Amniotic epithelial cell (primary cell): ENCODE measurements around the gene UTP25.
A peak's percentile ranks its signal among the peaks of the same experiment; 100 is the strongest.

ENCODE experiments used
- DNase-seq: peaks from one replicate; pipeline ENCODE4 v3.0.0-alpha.2; 2010; ENCODE audit warnings: low read depth

Gene UTP25

DNA sequence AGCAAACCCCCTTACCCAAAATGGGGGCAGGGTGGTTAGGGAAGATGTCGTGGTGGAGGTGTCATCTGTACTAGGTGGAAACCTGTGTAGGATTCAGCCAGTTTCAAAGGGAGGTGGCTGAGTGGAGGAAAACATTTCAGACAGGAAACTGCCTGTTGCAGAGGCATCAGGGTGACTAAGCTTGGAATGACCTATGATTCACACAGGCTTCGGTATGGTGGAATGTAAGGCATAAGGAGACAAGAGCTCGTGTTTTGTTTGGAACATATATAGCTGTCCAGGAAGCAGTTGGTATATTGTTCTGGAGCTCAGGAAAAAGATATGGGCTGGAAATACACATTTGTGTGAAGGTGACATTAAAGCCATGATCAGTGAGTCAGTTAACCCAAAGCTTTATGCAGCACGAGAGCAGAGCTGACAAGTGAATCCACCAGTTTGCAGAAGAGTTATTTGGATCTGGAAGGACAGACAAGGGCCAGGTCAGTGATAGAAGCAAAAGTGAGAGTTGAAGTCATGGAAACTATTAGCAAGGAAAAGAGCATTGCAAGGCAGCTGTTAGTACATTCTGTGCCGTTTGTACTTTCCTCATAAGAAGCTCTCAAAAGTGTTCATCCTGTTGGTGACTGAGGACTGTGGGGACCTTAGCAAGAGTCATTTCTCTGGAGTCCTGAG lies 12.2 kb downstream of the UTP25 start:
- DNase-seq, result peak; percentile 94

- peak; percentile 31 for DNase-seq
These were observed 12.8 kb downstream of the UTP25 start for GRCh38 chr1:209840611-209841010.

DNA sequence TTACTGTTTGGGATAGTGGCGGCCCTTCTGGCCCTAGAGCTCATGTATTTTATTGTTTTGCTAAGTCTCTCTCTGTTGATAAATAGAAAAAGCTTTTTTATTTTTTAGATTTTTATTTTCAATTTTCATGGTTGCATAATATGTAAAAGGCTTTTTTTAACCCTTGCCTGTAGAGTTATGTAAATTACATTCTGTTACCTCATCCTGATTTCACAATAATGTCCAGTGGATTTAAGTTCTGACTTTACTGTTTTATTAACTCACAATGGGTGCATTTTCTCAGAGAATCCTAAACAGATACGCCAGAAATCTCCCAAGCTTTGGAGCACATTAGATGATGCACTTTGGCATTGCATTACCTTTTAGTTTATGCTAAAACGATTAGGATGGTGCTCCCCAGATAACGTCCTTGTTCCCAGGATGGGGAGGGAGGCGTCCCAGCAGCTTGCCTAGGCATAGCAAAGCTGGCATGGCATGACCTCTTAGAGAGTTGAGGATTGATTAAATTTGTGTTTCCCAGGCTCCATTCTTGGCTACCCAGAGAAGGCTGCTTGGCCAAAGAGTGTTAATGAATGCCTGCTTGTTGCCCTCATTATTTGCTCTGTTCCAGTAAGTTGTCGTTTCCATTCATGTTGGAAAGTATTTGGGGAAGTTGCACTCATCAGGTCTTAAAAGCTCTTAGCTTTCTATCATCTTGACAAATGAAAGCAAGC lies 17.1 kb downstream of the UTP25 start:
- DNase-seq, result peak; percentile 47

DNA sequence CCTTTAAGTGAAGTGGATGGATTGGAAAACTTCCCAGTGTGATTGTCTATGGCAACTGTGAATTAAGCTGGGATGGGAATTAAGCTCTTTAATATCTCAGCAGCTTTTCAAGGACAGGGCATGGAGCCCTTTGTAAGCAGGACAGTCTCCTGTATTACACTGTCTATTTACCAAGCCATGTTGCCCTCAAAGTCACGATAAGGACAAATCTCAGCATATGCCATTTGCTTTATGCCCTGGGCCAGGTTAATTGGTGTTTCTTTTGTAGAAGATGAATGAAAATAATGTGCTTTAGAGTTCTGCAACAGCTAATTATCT lies 17.6 kb downstream of the UTP25 start:
- DNase-seq, result no peak

- DNase-seq, result no peak
These were observed 21.6 kb downstream of the UTP25 start for GRCh38 chr1:209849388-209849787.

DNA sequence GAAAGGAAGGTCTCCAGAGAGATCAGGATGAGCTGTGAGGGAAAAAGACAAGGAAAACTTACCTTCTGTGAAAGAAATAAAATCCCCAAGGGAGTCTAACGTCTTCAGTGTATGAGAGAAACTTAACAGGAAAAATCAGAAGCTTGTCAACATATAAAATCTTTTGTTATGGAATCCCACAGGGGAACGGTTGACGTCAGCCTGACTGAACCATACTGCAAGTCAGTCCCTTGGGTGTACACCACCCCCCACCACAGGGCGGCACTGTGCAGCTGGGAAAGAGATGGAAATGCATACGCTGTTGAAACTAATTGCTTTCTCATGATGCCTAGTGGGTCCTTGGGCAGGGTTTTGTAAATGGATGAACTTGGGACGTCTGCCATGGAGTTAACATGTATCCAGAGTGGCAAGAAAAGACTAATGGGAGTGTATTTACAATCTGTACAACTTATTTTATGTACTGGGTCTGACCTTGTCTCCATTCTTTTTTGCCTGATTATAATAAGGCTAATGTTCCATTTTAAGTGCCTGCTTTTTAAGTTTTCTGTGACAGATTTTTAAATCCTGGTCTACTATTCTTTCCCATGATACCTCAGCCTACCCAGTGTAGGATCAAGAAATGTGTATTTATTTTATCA lies 22.7 kb downstream of the UTP25 start:
- peak; percentile 75 for DNase-seq

DNA sequence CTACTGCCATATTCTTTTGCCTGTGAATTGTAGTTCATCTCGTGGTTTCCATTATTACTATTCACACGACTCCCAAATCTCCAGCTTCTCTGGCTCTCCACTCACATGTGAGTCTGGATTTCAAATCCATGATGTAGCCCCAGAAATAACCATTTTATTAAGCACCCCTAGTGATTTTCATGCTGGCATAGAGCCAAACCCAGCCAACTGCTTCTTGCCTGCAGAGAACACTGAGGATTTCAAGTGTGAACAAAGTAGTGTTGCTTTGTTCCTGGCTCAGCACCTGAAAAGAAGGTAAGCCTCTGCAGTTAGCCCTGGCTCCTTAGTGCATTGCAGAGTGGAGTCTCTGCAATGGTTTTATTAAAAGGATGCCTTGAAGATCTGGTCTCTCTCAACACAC lies 25.9 kb downstream of the UTP25 start:
- DNase-seq, result no peak

DNA sequence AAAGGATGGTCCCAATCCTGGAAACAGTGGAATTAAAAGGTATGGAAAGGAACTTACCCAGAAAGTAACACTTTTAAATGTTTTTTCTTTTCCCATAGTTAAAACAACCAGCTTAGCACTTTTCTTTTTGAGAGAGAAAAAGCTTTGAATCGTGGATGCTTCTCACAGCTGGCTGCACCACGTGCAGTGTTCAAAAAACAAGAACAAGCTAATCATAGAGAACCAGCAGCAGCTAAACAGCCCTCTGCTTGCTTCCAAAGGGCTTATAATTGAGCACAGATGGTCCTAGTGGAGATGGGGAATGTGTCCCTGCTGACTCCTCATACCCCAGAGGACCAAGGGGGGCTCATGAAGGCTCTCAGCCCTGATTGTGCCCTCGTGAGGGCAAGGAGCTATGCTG lies 26.4 kb downstream of the UTP25 start:
- DNase-seq, result no peak

DNA sequence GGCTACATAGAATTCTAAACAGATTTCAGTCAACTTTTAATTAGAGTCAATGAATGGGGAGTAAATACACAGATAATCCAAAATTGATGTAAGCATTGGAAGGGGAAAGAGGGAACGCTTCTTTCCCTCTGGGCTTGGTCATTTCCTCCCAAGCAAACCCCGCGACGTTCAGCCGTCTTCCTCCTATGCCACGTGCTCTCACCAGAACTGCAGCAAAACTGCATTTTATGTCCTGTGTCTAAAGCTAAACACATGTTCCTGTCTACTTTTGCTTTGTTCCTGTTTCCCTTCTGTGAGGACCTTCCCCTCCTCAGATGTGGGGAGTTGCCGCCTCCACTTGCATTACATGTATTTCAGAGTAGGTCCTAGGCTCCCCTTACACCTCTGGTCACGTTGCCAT lies 27.2 kb downstream of the UTP25 start:
- DNase-seq, result no peak

DNA sequence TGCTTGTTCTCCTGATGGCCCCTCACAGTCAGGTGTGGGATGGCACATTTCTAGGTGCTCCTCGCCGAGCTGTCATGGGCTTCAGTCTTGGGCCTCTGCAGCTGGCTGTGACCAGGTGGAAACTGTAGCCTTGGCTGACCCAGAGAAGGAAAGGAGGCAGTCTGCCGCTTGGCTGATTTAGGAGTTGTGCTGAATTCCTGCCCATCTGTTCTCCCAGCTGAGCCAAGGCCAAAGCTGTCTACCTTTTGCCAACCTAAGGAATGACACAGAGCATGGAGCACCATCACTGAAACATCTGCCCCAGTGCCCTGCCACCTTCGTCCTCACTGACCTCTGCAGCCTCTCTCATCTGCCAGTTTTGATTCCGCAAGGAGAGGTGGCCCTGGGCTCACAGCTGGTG lies 27.9 kb downstream of the UTP25 start:
- no peak for DNase-seq

DNA sequence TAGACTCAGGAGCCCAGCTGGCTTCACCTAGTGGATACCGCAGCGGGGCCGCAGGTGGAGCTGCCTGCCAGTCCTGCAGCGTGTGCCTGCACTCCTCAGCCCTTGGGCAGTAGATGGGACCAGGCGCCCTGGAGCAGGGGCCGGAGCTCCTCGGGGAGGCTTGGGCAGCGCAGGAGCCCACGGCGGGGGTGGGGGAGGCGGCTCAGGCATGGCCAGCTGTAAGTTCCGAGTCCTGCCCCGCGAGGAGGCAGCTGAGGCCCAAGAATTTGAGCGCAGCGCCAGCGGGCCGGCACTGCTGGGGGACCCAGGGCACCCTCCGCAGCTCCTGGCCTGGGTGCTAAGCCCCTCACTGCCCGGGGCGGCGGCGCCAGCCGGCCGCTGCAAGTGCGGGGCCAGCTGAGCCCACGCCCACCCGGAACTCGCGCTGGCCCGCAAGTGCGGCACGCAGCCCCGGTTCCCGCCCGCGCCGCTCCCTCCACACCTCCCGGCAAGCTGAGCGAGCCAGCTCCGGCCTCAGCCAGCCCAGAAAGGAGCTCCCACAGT lies 30.9 kb downstream of the UTP25 start:
- DNase-seq, result no peak

DNA sequence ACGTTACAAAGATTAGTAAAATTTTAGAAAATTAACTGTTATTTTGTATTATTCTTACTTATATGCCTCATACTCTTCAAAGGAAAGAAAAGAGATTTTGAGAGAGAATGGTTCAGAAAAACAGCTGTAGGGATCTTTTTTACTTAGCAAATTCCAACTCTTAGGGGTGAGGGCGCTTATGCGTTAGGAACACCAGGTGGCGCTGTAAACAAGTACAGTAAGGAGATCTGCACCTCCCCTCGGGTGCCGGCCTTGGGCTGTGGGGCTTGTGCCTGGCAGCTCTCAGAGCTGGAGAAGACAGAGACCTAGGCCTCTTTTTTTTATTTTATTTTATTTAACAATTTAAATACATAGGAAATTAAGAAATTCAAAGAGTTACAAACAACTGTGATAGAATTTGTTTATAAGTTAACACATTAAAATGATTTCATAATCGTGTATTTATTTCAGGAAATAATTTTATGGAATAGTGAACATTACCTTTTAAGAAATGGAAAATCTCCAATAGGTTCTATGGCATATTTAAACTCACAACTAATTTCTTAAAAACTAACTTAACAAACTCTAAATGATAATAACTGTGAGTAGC lies 32.6 kb downstream of the UTP25 start:
- peak; percentile 81 for DNase-seq

DNA sequence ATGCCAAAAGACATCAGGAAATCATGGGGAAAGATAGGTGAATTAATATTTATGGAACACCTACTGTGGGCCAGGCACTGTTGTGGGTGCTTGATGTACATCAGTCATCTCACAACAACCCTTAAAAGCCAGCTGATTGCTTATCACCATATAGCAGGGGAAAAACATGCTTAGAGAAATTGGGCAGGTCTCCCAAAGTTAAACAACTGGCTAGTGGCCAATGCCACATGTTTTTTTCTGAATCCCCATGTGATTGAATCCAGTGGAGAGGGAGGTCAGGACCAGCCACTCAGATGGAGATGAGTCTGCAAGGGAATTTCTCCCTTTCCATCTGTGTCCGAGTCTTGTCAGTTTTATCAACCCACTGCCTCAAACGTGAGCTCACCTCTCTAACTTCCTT lies 33.5 kb downstream of the UTP25 start:
- no peak for DNase-seq

DNA sequence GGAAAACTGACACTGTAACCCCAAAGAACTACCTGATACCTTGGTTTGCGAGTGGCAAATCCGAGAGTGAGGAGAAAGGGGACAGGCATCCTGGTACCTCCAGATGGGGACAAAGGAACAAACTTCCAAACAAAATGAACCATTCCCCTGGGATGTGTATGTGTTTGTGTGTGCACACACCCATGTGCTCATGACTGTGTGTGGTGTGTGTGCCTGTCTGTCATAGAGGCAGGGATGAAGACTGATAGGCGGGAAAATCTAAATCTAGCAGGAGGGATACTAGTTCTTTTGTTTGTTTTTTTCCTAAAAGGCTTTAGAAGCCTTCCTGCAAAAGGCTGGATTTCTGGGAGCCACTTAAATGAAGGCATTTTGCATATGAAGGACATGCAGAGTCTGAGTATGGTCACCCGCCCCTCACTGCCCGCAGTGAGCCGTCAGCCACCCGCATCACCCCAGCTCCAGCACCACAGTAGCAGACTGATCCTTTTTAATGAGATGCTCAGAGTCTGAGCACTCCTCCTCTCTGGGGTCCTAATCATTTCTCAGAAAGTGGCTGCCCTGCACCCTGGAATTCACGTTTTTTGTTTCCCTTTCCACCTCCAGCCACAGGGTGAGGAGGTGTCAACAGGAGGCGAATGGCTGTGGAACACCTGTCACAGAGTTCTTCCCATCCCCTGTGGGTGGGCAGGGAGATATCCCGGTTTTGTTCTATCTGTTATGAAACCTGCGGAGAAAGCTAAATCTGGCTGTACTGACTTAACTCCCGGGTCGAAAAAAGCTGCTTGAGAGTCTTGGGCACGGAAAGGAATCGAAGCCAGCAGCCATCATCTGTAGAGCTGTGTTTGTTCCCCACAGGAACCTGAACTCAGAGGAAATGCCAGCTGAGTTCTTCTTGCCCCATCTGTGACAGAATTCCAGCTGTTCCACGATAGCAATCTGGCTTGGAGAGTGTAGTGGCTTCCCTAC lies 34.9 kb downstream of the UTP25 start:
- DNase-seq, result no peak

DNA sequence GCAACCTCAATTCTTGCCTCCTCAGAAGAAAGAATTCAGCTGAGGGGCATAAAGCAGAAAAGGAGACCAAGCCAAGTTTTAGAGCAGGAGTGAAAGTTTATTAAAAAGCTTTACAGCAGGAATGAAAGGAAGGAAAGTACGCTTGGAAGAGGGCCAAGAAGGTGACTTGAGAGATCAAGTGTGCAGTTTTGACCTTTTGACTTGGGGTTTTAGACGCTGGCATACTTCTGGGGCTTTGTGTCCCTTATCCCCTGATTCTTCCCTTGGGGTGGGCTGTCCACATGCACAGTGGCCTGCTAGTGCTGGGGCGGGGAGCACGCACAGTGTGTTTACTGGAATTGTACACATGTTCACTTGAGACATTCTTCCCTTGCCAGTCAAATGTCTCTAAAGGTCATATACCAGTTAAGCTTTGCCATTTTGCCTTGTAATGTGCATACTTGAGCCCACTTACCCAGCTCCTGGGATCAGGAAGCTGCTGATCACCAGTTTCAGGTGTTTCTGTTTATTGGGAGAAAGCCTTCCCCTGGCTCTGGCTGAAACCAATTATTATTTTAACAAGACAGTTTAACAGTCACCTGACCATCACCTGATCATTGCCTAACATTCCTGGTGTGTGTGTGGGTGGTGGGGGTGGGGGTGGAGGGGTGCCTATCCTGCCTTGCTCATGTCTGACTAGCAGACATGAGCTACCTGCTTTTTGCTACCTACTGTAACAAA lies 36.2 kb downstream of the UTP25 start:
- DNase-seq, result no peak

DNA sequence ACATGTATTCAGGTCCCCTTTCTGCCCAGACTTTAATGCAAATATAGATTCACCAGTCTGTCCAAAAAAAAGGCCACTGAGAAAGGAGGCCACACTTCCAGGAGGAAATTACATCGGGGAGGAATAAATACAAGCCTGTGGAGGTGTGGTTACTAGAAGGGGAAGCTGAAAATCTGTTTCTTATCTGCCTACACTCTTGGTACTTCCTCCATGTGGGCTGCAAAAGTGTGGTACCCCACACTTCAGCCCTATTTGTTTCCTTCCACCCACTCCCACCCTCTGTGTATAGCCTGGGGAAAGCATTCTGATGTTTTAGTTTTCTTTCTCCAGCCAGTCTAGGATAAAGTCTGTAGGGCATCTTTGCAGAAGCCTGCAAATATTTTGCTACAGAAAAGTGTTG lies 38.4 kb downstream of the UTP25 start:
- no peak for DNase-seq

DNA sequence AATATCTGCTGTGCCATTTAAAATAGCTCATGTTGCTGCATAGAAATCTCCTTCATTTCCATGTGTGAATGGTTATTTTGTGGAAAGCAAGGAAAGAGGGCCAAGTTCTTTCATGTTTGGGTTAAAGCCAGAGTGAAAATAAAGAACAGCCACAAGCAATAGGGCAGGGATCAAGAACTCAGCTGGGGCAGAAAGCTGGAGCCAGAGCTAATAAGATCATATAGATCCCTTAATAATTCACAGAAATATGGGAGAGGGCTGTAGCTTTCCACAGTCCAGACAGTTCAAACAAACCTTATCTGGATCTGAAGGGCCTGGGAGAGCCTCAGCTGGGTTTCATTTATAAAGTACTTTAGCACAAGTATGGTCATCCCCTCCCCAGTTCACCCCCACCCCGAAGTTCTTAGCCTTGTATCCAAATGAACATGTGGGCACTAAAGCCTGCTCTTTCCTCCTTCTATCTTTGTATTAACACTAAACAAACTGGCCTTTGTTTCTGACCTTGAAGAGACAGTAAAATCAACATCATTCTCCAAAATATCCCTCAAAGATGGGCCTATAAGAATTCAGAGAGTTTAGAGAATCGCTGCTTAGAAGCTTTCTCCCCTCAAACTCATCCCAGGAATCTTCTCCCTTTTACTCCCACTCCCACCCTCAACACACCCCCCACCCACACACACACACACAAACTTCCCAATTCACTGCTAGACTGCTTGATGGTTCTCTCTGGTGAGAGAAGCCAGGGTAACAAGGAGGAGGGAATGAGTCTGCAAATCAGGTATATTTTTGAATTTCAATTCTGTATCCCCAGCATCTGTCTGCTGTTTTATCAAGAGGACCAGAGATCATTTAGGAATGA lies 41.7 kb downstream of the UTP25 start:
- DNase-seq, result no peak

GRCh38 chr1:209870151-209870831 lies 42.5 kb downstream of the UTP25 start:
- DNase-seq, result no peak

- DNase-seq, result no peak
These were observed 43.2 kb downstream of the UTP25 start for GRCh38 chr1:209871006-209871405.

- no peak for DNase-seq
These were observed 43.7 kb downstream of the UTP25 start for GRCh38 chr1:209871430-209871829.
